ENCODE measurements around the gene HK3.

The HK3 gene

DNA sequence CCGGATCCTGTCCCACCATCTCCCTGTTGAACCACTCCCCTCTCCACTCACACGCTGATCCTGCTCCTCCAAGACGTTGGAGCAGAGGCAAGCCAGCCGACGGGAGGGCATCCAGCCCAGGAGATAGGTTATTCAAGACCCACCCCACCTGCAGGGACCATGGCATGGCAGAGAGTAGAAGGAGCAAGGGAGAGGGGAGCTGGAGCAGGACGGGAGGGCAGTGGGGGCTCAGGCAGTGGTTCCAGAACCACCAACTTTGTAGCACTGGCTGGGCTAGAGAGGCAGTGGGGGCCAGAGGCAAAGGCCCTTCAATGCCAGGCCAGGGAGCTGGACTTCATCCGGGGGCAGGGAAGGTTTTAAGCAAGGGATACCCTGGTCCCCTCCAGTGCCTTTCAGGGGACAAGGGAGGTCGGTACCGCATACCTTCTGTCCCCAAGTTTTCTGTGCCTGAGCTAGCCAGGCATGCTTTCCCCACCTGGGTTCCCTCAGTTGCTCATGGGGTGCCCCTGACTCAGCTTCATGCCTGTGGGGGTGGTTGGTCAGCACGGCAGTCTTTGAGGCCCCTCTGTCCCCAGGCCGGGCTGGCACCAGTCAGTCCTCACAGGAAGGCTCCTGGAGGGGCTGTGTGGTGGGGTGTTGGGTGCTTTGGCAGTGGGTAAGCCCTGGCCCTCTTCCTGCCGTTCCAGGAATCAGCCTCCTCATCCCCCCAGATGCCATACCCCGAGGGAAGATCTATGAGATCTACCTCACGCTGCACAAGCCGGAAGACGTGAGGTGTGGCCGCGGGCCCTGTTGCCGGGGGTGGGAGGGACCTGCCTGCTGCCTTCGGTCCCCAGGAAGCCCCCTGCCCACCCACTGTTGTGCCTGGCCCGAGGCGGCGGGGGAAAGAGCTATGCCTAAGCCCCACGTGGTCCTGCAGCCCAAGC is 22.4 kb downstream of the HK3 start:
- WGBS, 2 donors (ENCODE audit: extremely low coverage in 2 of 2, insufficient read length in 2 of 2, insufficient replicate concordance in 1 of 2), result no CpG with 5 or more reads among the region's 24 CpGs
- Histone ChIP-seq H3K9me3 (replicated peaks in 1 of 2; ENCODE audit: control insufficient read depth in 2 of 2, insufficient read depth in 1 of 2, low read depth in 1 of 2, low read length in 2 of 2) (no peaks in the 10 kb centered on the region), H3K27ac (replicated peaks; ENCODE audit: low read length) (no peak overlapping the region), H3K4ac (ENCODE audit: low read length) (no peak overlapping the region), H3K4me2 (ENCODE audit: insufficient read depth, low read length, poor library complexity, severe bottlenecking) (no peak overlapping the region), H4K91ac (ENCODE audit: low read depth, low read length, poor library complexity) (no peak overlapping the region), H3K79me1 (ENCODE audit: low read depth, low read length) (no peaks in the 10 kb centered on the region), H3K23ac (ENCODE audit: low read depth, low read length, poor library complexity) (peak overlapping the region; percentile 44), H2BK12ac (ENCODE audit: low read length) (no peak overlapping the region), H2BK120ac (ENCODE audit: low read depth, low read length) (peak overlapping the region; percentile 43), H2BK5ac (ENCODE audit: low read length) (no peak overlapping the region), H3K27me3 (ENCODE audit: control insufficient read depth in 3 of 3, insufficient read depth in 3 of 3, low read depth in 1 of 3, low read length in 3 of 3) (peaks cover 0 to 57% (median 0%) of the 10 kb centered on the region in 3 experiments), H3K4me1 (ENCODE audit: control insufficient read depth in 2 of 2, insufficient read depth in 1 of 2, low read depth in 1 of 2, low read length in 2 of 2) (peaks cover 7 to 18% of the 10 kb centered on the region in 2 donors), H3K18ac (ENCODE audit: low read length) (peak overlapping the region; percentile 93), H2AFZ (ENCODE audit: low read length) (no peak overlapping the region), H3K4me3 (ENCODE audit: low read length in 2 of 2) (no peak overlapping the region), H3K9ac (ENCODE audit: low read depth, low read length, poor library complexity) (peak overlapping the region; percentile 9), H3K14ac (ENCODE audit: low read length) (peak overlapping the region; percentile 47), H2BK15ac (ENCODE audit: low read length) (peak overlapping the region; percentile 54), H2AK5ac (ENCODE audit: low read depth, low read length) (peak overlapping the region; percentile 96), H3K36me3 (replicated peaks in 1 of 2; ENCODE audit: control insufficient read depth in 2 of 2, insufficient read depth in 2 of 2, low read length in 2 of 2) (no peaks in the 10 kb centered on the region), H4K8ac (ENCODE audit: low read depth, low read length) (no peak overlapping the region)
- no peak for DNase-seq (ENCODE audit: low spot score)

- Histone ChIP-seq H3K27me3 (ENCODE audit: control insufficient read depth in 3 of 3, insufficient read depth in 3 of 3, low read depth in 1 of 3, low read length in 3 of 3) (peaks cover 0 to 57% (median 0%) of the 10 kb centered on the region in 3 experiments), H3K4ac (ENCODE audit: low read length) (no peak overlapping the region), H3K27ac (replicated peaks; ENCODE audit: low read length) (no peak overlapping the region), H3K79me1 (ENCODE audit: low read depth, low read length) (no peaks in the 10 kb centered on the region), H4K91ac (ENCODE audit: low read depth, low read length, poor library complexity) (no peak overlapping the region), H3K4me3 (ENCODE audit: low read length in 2 of 2) (no peak overlapping the region), H4K8ac (ENCODE audit: low read depth, low read length) (no peak overlapping the region), H3K4me1 (ENCODE audit: control insufficient read depth in 2 of 2, insufficient read depth in 1 of 2, low read depth in 1 of 2, low read length in 2 of 2) (peaks cover 7 to 18% of the 10 kb centered on the region in 2 donors), H2BK5ac (ENCODE audit: low read length) (peak overlapping the region; percentile 1), H3K36me3 (replicated peaks in 1 of 2; ENCODE audit: control insufficient read depth in 2 of 2, insufficient read depth in 2 of 2, low read length in 2 of 2) (no peaks in the 10 kb centered on the region), H2AK5ac (ENCODE audit: low read depth, low read length) (peak overlapping the region; percentile 96), H3K9me3 (replicated peaks in 1 of 2; ENCODE audit: control insufficient read depth in 2 of 2, insufficient read depth in 1 of 2, low read depth in 1 of 2, low read length in 2 of 2) (no peaks in the 10 kb centered on the region), H2BK12ac (ENCODE audit: low read length) (peak overlapping the region; percentile 65), H3K9ac (ENCODE audit: low read depth, low read length, poor library complexity) (no peak overlapping the region), H3K23ac (ENCODE audit: low read depth, low read length, poor library complexity) (peak overlapping the region; percentile 15), H3K14ac (ENCODE audit: low read length) (peak overlapping the region; percentile 47), H2BK120ac (ENCODE audit: low read depth, low read length) (no peak overlapping the region), H3K18ac (ENCODE audit: low read length) (peak overlapping the region; percentile 70), H2BK15ac (ENCODE audit: low read length) (peak overlapping the region; percentile 54), H3K4me2 (ENCODE audit: insufficient read depth, low read length, poor library complexity, severe bottlenecking) (no peak overlapping the region), H2AFZ (ENCODE audit: low read length) (no peak overlapping the region)
- WGBS, 2 donors (ENCODE audit: extremely low coverage in 2 of 2, insufficient read length in 2 of 2, insufficient replicate concordance in 1 of 2), result no CpG with 5 or more reads among the region's 27 CpGs
- DNase-seq (ENCODE audit: low spot score), result no peak
Measured at GRCh38 chr5:176875783-176876505, 23.2 kb downstream of the HK3 start.

- Histone ChIP-seq H3K4ac (ENCODE audit: low read length) (no peak overlapping the region), H3K9me3 (replicated peaks in 1 of 2; ENCODE audit: control insufficient read depth in 2 of 2, insufficient read depth in 1 of 2, low read depth in 1 of 2, low read length in 2 of 2) (no peaks in the 10 kb centered on the region), H3K23ac (ENCODE audit: low read depth, low read length, poor library complexity) (no peak overlapping the region)
Measured at GRCh38 chr5:176875014-176875550, 24.1 kb downstream of the HK3 start.

More at GRCh38 chr5:176875014-176875550, 24.1 kb downstream of the HK3 start:
- peaks cover 0 to 57% (median 0%) of the 10 kb centered on the region in 3 experiments for H3K27me3 ChIP-seq (ENCODE audit: control insufficient read depth in 3 of 3, insufficient read depth in 3 of 3, low read depth in 1 of 3, low read length in 3 of 3)
- DNase-seq (ENCODE audit: low spot score), result no peak
- no peaks in the 10 kb centered on the region for H3K36me3 ChIP-seq (replicated peaks in 1 of 2; ENCODE audit: control insufficient read depth in 2 of 2, insufficient read depth in 2 of 2, low read length in 2 of 2)
- H3K9ac ChIP-seq (ENCODE audit: low read depth, low read length, poor library complexity), result no peak overlapping the region
- H3K79me1 ChIP-seq (ENCODE audit: low read depth, low read length), result no peaks in the 10 kb centered on the region
- no peak overlapping the region for H3K14ac ChIP-seq (ENCODE audit: low read length)
- H2BK5ac ChIP-seq (ENCODE audit: low read length), result peak overlapping the region; percentile 1
- H2BK12ac ChIP-seq (ENCODE audit: low read length), result no peak overlapping the region
- H2AFZ ChIP-seq (ENCODE audit: low read length), result no peak overlapping the region
- no peak overlapping the region for H4K8ac ChIP-seq (ENCODE audit: low read depth, low read length)
- H3K4me2 ChIP-seq (ENCODE audit: insufficient read depth, low read length, poor library complexity, severe bottlenecking), result no peak overlapping the region
- no peak overlapping the region for H2BK15ac ChIP-seq (ENCODE audit: low read length)
- H2AK5ac ChIP-seq (ENCODE audit: low read depth, low read length), result no peak overlapping the region
- no peak overlapping the region for H3K27ac ChIP-seq (replicated peaks; ENCODE audit: low read length)
- no peak overlapping the region for H2BK120ac ChIP-seq (ENCODE audit: low read depth, low read length)
- peaks cover 6 to 21% of the 10 kb centered on the region in 2 donors for H3K4me1 ChIP-seq (ENCODE audit: control insufficient read depth in 2 of 2, insufficient read depth in 1 of 2, low read depth in 1 of 2, low read length in 2 of 2)
- H4K91ac ChIP-seq (ENCODE audit: low read depth, low read length, poor library complexity), result no peak overlapping the region
- no CpG with 5 or more reads among the region's 17 CpGs for WGBS, 2 donors (ENCODE audit: extremely low coverage in 2 of 2, insufficient read length in 2 of 2, insufficient replicate concordance in 1 of 2)
- no peak overlapping the region for H3K4me3 ChIP-seq (ENCODE audit: low read length in 2 of 2)
- H3K18ac ChIP-seq (ENCODE audit: low read length), result no peak overlapping the region

Measured in neuronal stem cell (in vitro differentiated cells).